Calu3 (cell line): ENCODE measurements around the gene SHISAL2A. TPM values are rescaled to one million over a fixed set of nuclear protein-coding genes. Genes with fewer than 3 reads are reported as not detected.

ENCODE experiments used
- BruUV-seq: library from RNA; stranded (reverse); fragments of 400-500 nt; replicated peaks from 2 replicates; lab custom pipeline; 2021; lab: Mats Ljungman, UMichigan
- CTCF ChIA-PET: fragments of 300-600 bp; sonication (Branson Sonifier 250); formaldehyde crosslinking; loops from one replicate; lab custom pipeline; 2022; ENCODE audit warnings: antibody characterized with exemption; lab: Charles Lee
- DNase-seq: peaks from one replicate; pipeline ENCODE4 v3.0.0; 2022
- H3K27ac Mint-ChIP-seq: one replicate; pipeline ENCODE4 v1.8.0; 2022; ENCODE audit warnings: mixed read lengths; ENCODE audit not compliant: unreplicated experiment
- H3K27me3 Mint-ChIP-seq: one replicate; pipeline ENCODE4 v1.8.0; 2022; ENCODE audit warnings: mixed read lengths; ENCODE audit not compliant: unreplicated experiment
- H3K36me3 Mint-ChIP-seq: one replicate; pipeline ENCODE4 v1.8.0; 2022; ENCODE audit warnings: mild to moderate bottlenecking, moderate library complexity, mixed read lengths; ENCODE audit not compliant: insufficient read depth, unreplicated experiment
- H3K4me1 Mint-ChIP-seq: one replicate; pipeline ENCODE4 v1.8.0; 2022; ENCODE audit warnings: mild to moderate bottlenecking, low read depth, mixed read lengths; ENCODE audit not compliant: unreplicated experiment
- H3K4me3 Mint-ChIP-seq: one replicate; pipeline ENCODE4 v1.8.0; 2022; ENCODE audit warnings: mild to moderate bottlenecking, low read depth, moderate library complexity, mixed read lengths; ENCODE audit not compliant: unreplicated experiment
- H3K9me3 Mint-ChIP-seq: one replicate; pipeline ENCODE4 v1.8.0; 2022; ENCODE audit warnings: low read depth, mixed read lengths; ENCODE audit not compliant: unreplicated experiment
- CTCF ChIP-seq: fragments of 200-600 bp; IDR thresholded peaks from one replicate; pipeline ENCODE4 v1.8.0; 2022; ENCODE audit warnings: antibody characterized with exemption; ENCODE audit not compliant: unreplicated experiment
- intact Hi-C: fragments of 100-400 bp; cut with micrococcal nuclease; formaldehyde crosslinking; loops from one replicate; pipeline ENCODE4 v1.10.0; 2022; ENCODE audit not compliant: unreplicated experiment
- total RNA-seq: library from RNA; stranded (reverse); gene quantifications from 2 replicates; pipeline ENCODE4 v1.2.3, GENCODE V29; 2022

SHISAL2A gene
- total RNA-seq, 1 experiment from 2014 or later, result not detected

DNA sequence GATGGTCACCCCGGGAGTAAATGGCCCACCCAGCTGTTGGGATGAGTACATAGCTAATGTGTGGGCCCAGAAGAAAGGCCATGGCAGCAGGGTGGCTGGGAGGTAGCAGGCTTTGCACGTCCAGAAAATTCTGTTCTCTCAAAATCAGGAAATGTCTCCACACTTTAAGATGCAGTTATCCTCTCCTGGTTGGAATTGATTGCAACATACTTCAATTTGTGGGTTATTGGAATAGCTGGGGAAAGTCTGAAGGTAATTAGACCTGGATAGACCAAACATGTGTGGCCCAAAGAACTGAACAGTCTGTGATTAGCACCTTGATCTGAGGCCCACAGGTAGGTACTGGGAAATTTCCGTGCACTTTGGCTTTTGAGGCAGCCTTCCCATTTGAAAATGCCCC, 35.0 kb downstream of the SHISAL2A start:
- no TSS peak for BruUV-seq
- Mint-ChIP-seq H3K9me3 (no peaks in the 10 kb centered on the region), H3K27ac (no peak overlapping the region), H3K4me1 (peaks cover 7% of the 10 kb centered on the region), H3K27me3 (no peaks in the 10 kb centered on the region), H3K36me3 (no peaks in the 10 kb centered on the region), H3K4me3 (no peak overlapping the region)
- TF ChIP-seq CTCF, result no peak
- intact Hi-C loops, result no loop called here
- CTCF ChIA-PET, result interaction anchor here (0.7 kb wide), 1 partner anchor 16 kb away, joined by 3 read pairs; no protein-coding TSS in a partner anchor
- no peak for DNase-seq

GRCh38 chr1:52668711-52669110, 35.7 kb downstream of the SHISAL2A start:
- no peaks in the 10 kb centered on the region for H3K9me3 Mint-ChIP-seq
- H3K4me1 Mint-ChIP-seq, result no peaks in the 10 kb centered on the region
- no peak for DNase-seq
- intact Hi-C loops, result no loop called here
- H3K4me3 Mint-ChIP-seq, result no peak overlapping the region
- no TSS peak for BruUV-seq
- CTCF ChIA-PET, result interaction anchor here (0.7 kb wide), 1 partner anchor 17 kb away, joined by 3 read pairs; no protein-coding TSS in a partner anchor
- no peaks in the 10 kb centered on the region for H3K36me3 Mint-ChIP-seq
- H3K27ac Mint-ChIP-seq, result no peak overlapping the region
- TF ChIP-seq CTCF, result no peak
- no peaks in the 10 kb centered on the region for H3K27me3 Mint-ChIP-seq

- H3K4me1 Mint-ChIP-seq, result peaks cover 8% of the 10 kb centered on the region
- H3K27ac Mint-ChIP-seq, result no peak overlapping the region
- CTCF ChIA-PET, result interaction anchor here (0.7 kb wide), 2 partner anchors 138 to 163 kb away, joined by 3 to 7 read pairs; no protein-coding TSS in a partner anchor
- TF ChIP-seq CTCF, result no peak
- no TSS peak for BruUV-seq
- no peaks in the 10 kb centered on the region for H3K27me3 Mint-ChIP-seq
- DNase-seq, result no peak
- H3K9me3 Mint-ChIP-seq, result no peaks in the 10 kb centered on the region
- intact Hi-C loops, result loop anchor here (10.0 kb wide), 1 partner anchor 545 kb away; no protein-coding TSS in a partner anchor
- no peak overlapping the region for H3K4me3 Mint-ChIP-seq
- H3K36me3 Mint-ChIP-seq, result peaks cover 3% of the 10 kb centered on the region
Observed at GRCh38 chr1:52669696-52670095, 36.7 kb downstream of the SHISAL2A start.

DNA sequence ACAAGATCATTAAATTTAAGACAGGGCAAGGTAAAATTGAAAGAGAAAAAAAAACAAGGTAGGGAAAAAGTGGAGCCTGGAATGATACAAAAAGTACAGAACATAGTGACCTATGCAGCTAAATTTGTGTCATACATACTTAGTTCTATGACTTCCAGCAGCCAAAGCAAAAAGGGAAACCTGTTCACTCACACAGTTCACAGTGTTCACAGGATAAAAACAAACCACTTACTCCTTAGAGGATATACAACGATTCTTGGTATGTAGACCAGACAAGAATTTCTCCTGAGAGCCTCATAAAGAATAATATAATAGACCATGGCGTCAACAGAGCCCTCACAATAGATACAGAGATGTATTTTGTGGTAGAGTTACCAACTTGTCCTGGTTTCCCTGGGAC, 37.6 kb downstream of the SHISAL2A start:
- no peak for DNase-seq
- no peaks in the 10 kb centered on the region for H3K9me3 Mint-ChIP-seq
- no peak overlapping the region for H3K27ac Mint-ChIP-seq
- BruUV-seq, result no TSS peak
- no peak for TF ChIP-seq CTCF
- no peaks in the 10 kb centered on the region for H3K27me3 Mint-ChIP-seq
- H3K4me3 Mint-ChIP-seq, result no peak overlapping the region
- peaks cover 7% of the 10 kb centered on the region for H3K36me3 Mint-ChIP-seq
- CTCF ChIA-PET, result no interaction called here
- intact Hi-C loops, result loop anchor here (10.0 kb wide), 1 partner anchor 546 kb away; no protein-coding TSS in a partner anchor
- H3K4me1 Mint-ChIP-seq, result peaks cover 14% of the 10 kb centered on the region
